Endothelial cell of umbilical vein (primary cell): ENCODE data around the gene APBA2. TPM values are rescaled to one million over a fixed set of nuclear protein-coding genes. Genes with fewer than 3 reads are reported as not detected.

Experiments
- BruUV-seq: library from RNA; stranded (reverse); fragments of 400-500 nt; replicated peaks from 2 replicates; lab custom pipeline; 2021; lab: Mats Ljungman, UMichigan
- CTCF ChIA-PET: fragments of 300-600, 350-600 bp; sonication (Branson Sonifier 250); formaldehyde crosslinking; loops from one replicate; lab custom pipeline; 2021; ENCODE audit warnings: antibody characterized with exemption, inconsistent platforms; lab: Charles Lee
- POLR2A ChIA-PET: fragments of 300-600, 350-600 bp; sonication (Branson Sonifier 250); formaldehyde crosslinking; loops from one replicate; lab custom pipeline; 2021; ENCODE audit warnings: antibody characterized with exemption, inconsistent platforms; lab: Charles Lee
- DNase-seq: peaks from one replicate; pipeline ENCODE4 v3.0.0-alpha.2; 2011; ENCODE audit warnings: low read depth, low spot score
- FAIRE-seq: peaks from 2 replicates; lab custom pipeline; 2011; peaks lifted over from hg19 to GRCh38; lab: Jason Lieb, UNC
- H2AFZ ChIP-seq: 2 replicates; pipeline ENCODE4 v1.6.0; 2012; ENCODE audit warnings: low read depth, low read length, control low read depth, inconsistent platforms
- H3K27ac ChIP-seq: 2 replicates; pipeline ENCODE4 v1.5.1; 2011; ENCODE audit warnings: low read depth, mild to moderate bottlenecking, control low read depth, low read length, moderate library complexity; ENCODE audit not compliant: insufficient read depth
- H3K27me3 ChIP-seq, 2 experiments: 2 replicates each; pipeline versions ENCODE4 v1.6.0 to v1.6.1; 2011; ENCODE audit warnings: low read length in 2 of 2, mixed read lengths in 1 of 2; ENCODE audit not compliant: control insufficient read depth in 2 of 2, insufficient read depth in 2 of 2
- H3K36me3 ChIP-seq, 2 experiments: 2 replicates in 1 of 2; 3 replicates in 1 of 2; pipeline ENCODE4 v1.5.1; 2011; ENCODE audit warnings: low read length in 2 of 2, mild to moderate bottlenecking in 1 of 2, moderate library complexity in 1 of 2; ENCODE audit not compliant: control insufficient read depth in 2 of 2, insufficient read depth in 2 of 2; ENCODE audit errors: extremely low read depth in 1 of 2
- H3K4me1 ChIP-seq: 3 replicates; pipeline ENCODE4 v1.5.1; 2011; ENCODE audit warnings: mild to moderate bottlenecking, low read length; ENCODE audit not compliant: control insufficient read depth, insufficient read depth; ENCODE audit errors: extremely low read depth
- H3K4me2 ChIP-seq: 2 replicates; pipeline ENCODE4 v1.6.1; 2011; ENCODE audit warnings: low read length, control low read depth, mixed read lengths; ENCODE audit not compliant: insufficient read depth
- H3K4me3 ChIP-seq, 3 experiments: fragments of 200-600 bp in 1 of 3; sonication (generic), shearing (Covaris generic) in 1 of 3; replicated peaks in 1 of 3; 2 replicates each; pipeline ENCODE4 v1.5.1; 2011 to 2016; ENCODE audit warnings: control low read depth in 3 of 3, low read length in 3 of 3, mild to moderate bottlenecking in 2 of 3, inconsistent platforms in 1 of 3, low read depth in 1 of 3, moderate library complexity in 1 of 3; ENCODE audit not compliant: insufficient read depth in 1 of 3
- H3K79me2 ChIP-seq: 2 replicates; pipeline ENCODE4 v1.6.0; 2012; ENCODE audit warnings: low read length, inconsistent platforms; ENCODE audit not compliant: control insufficient read depth, insufficient read depth
- H3K9ac ChIP-seq: replicated peaks from 2 replicates; pipeline ENCODE3; 2011; ENCODE audit warnings: low read length, control low read depth; ENCODE audit not compliant: insufficient read depth; ENCODE audit errors: extremely low read depth
- H3K9me1 ChIP-seq: replicated peaks from 3 replicates; pipeline ENCODE4 v1.6.0; 2011; ENCODE audit warnings: mild to moderate bottlenecking, low read length; ENCODE audit not compliant: control insufficient read depth, insufficient read depth; ENCODE audit errors: extremely low read depth
- H3K9me3 ChIP-seq: replicated peaks from 2 replicates; pipeline ENCODE4 v1.5.1; 2012; ENCODE audit warnings: low read length, inconsistent platforms; ENCODE audit not compliant: control insufficient read depth, insufficient read depth
- H4K20me1 ChIP-seq: replicated peaks from 2 replicates; pipeline ENCODE3; 2011; ENCODE audit warnings: mild to moderate bottlenecking, low read length; ENCODE audit not compliant: control insufficient read depth, insufficient read depth; ENCODE audit errors: extremely low read depth
- EZH2 ChIP-seq: IDR thresholded peaks from 2 replicates; pipeline ENCODE4 v1.6.1; 2012; ENCODE audit warnings: borderline replicate concordance, low read depth, mild to moderate bottlenecking, moderate library complexity, low read length, inconsistent platforms; ENCODE audit not compliant: severe bottlenecking
- FOS ChIP-seq: IDR thresholded peaks from 2 replicates; pipeline ENCODE4 v1.6.1; 2011; ENCODE audit warnings: mild to moderate bottlenecking, low read length, moderate library complexity, borderline replicate concordance; ENCODE audit not compliant: insufficient read depth
- GATA2 ChIP-seq: IDR thresholded peaks from 2 replicates; pipeline ENCODE4 v1.7.0; 2011; ENCODE audit warnings: low read depth, mild to moderate bottlenecking, moderate library complexity, mixed read lengths, low read length; ENCODE audit not compliant: insufficient read length, insufficient read depth
- JUN ChIP-seq: IDR thresholded peaks from 2 replicates; pipeline ENCODE4 v1.6.1; 2011; ENCODE audit warnings: borderline replicate concordance, low read depth; ENCODE audit not compliant: insufficient read length, insufficient read depth
- MYC ChIP-seq: IDR thresholded peaks from one replicate; pipeline ENCODE4 v1.6.1; 2011; ENCODE audit warnings: mild to moderate bottlenecking, low read depth, low read length
- POLR2A ChIP-seq: IDR thresholded peaks from 2 replicates; pipeline ENCODE4 v1.6.1; 2012; ENCODE audit warnings: low read depth, mild to moderate bottlenecking, control low read depth, low read length
- POLR2AphosphoS5 ChIP-seq: IDR thresholded peaks from 2 replicates; pipeline ENCODE4 v1.6.1; 2012; ENCODE audit warnings: low read depth, mild to moderate bottlenecking, control low read depth, low read length, moderate library complexity; ENCODE audit not compliant: insufficient read depth
- dilution Hi-C: fragments of 300-500 bp; cut with MboI; formaldehyde crosslinking; loops from one replicate; pipeline ENCODE4 v1.15.0; 2019; ENCODE audit warnings: low sequenced_read_pairs; ENCODE audit not compliant: extremely low pct_ligation_motif_present
- intact Hi-C: fragments of 100-400 bp; cut with micrococcal nuclease; formaldehyde crosslinking; loops from one replicate; pipeline ENCODE4 v1.10.0; 2022
- polyA plus RNA-seq, 4 experiments: library from polyadenylated mRNA; depleted of rRNA in 3 of 4; stranded (reverse) in 3 of 4; unstranded in 1 of 4; fragments of >200 nt; gene quantifications; 2 replicates each; pipeline versions ENCODE4 v1.2.1 to v1.2.3, GENCODE V29; 2011 to 2012; ENCODE audit warnings: missing spikeins in 1 of 4
- total RNA-seq: library from RNA; stranded (reverse); gene quantifications from 2 replicates; pipeline ENCODE4 v1.2.3, GENCODE V29; 2021
- TF ChIP-seq, protein P1 (sequence below): IDR thresholded peaks from 2 replicates; pipeline ENCODE4 v1.6.1; 2011; ENCODE audit not compliant: insufficient read depth, insufficient read length
- TF ChIP-seq, protein P2 (sequence below), 2 donors: IDR thresholded peaks; 1 replicate in 1 of 2; 2 replicates in 1 of 2; pipeline ENCODE4 v1.5.1; 2011; ENCODE audit warnings: low read length in 2 of 2, mild to moderate bottlenecking in 2 of 2, moderate library complexity in 2 of 2, control low read depth in 1 of 2, inconsistent platforms in 1 of 2, low read depth in 1 of 2; ENCODE audit not compliant: insufficient read depth in 1 of 2; ENCODE audit errors: extremely low read depth in 1 of 2

The APBA2 gene
- total and polyA plus RNA-seq, 2 donors (not counting 3 experiments of a cell fraction or from before 2014, with no cell fraction given), result 5.7 to 11.1 TPM

DNA sequence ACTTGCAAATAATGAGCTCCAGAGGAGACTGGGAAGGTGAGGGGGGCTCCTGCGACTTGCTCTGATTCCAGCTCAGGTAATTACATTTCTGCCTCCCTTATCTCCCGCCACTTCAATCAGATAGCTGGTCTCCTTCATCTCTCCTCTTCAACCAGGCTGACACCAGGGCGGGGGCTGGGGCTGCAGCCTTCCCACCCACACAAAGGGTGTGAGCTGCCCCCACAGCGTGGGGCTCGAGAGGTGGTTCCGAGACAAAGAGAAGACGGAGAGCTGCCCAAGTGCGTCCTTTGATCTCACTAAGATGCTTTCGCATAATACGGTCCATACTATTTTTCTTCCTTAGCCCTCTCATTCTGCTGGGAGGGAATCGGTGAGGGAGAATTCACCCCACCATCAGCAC lies 244.2 kb downstream of the APBA2 start:
- H3K27ac ChIP-seq, result no peak overlapping the region
- H3K4me2 ChIP-seq, result no peak overlapping the region
- no peaks in the 10 kb centered on the region for H3K27me3 ChIP-seq
- no TSS peak for BruUV-seq
- no peak overlapping the region for H3K4me3 ChIP-seq
- no peak for FAIRE-seq
- peaks cover 6% of the 10 kb centered on the region for H3K4me1 ChIP-seq
- no peaks in the 10 kb centered on the region for H3K79me2 ChIP-seq
- ChIA-PET CTCF (interaction anchor here (1.5 to 3.0 kb wide), 5 partner anchors 10 to 39 kb away, joined by 3 to 28 read pairs (median 6); no protein-coding TSS in a partner anchor), POLR2A (no interaction called here)
- intact Hi-C loops, result loop anchor here (2.0 kb wide), 1 partner anchor 27 kb away; no protein-coding TSS in a partner anchor
- H2AFZ ChIP-seq, result no peak overlapping the region
- H3K36me3 ChIP-seq, result no peaks in the 10 kb centered on the region
- DNase-seq, result no peak
- H3K9me1 ChIP-seq, result no peaks in the 10 kb centered on the region
- no peaks in the 10 kb centered on the region for H4K20me1 ChIP-seq
- dilution Hi-C loops, result no loop called here
- TF ChIP-seq, protein P1, sequence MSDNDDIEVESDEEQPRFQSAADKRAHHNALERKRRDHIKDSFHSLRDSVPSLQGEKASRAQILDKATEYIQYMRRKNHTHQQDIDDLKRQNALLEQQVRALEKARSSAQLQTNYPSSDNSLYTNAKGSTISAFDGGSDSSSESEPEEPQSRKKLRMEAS, result no peak
- TF ChIP-seq POLR2A (no peak), JUN (no peak), POLR2AphosphoS5 (no peak), MYC (no peak), GATA2 (no peak), EZH2 (no peak), FOS (no peak)
- TF ChIP-seq, protein P2, sequence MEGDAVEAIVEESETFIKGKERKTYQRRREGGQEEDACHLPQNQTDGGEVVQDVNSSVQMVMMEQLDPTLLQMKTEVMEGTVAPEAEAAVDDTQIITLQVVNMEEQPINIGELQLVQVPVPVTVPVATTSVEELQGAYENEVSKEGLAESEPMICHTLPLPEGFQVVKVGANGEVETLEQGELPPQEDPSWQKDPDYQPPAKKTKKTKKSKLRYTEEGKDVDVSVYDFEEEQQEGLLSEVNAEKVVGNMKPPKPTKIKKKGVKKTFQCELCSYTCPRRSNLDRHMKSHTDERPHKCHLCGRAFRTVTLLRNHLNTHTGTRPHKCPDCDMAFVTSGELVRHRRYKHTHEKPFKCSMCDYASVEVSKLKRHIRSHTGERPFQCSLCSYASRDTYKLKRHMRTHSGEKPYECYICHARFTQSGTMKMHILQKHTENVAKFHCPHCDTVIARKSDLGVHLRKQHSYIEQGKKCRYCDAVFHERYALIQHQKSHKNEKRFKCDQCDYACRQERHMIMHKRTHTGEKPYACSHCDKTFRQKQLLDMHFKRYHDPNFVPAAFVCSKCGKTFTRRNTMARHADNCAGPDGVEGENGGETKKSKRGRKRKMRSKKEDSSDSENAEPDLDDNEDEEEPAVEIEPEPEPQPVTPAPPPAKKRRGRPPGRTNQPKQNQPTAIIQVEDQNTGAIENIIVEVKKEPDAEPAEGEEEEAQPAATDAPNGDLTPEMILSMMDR (IDR thresholded peaks at IDR 0.05; ENCODE audit: extremely low read depth in 1 of 2, insufficient read depth in 1 of 2, low read depth in 1 of 2, low read length in 2 of 2), result no peak
- H3K9me3 ChIP-seq, result no peaks in the 10 kb centered on the region
- H3K9ac ChIP-seq, result no peak overlapping the region
